Loucy (cell line): ENCODE measurements around the gene LMAN1L.

Source experiments
- H2AFZ ChIP-seq: fragments of 200-600 bp; sonication (generic); 2 replicates; pipeline ENCODE4 v1.6.0; 2016; ENCODE audit warnings: antibody characterized with exemption, mild to moderate bottlenecking, low read length, moderate library complexity
- H3F3A ChIP-seq: fragments of 200-600 bp; 2 replicates; pipeline ENCODE4 v1.6.0; 2016; ENCODE audit warnings: antibody characterized with exemption, low read depth, mild to moderate bottlenecking
- H3K27me3 ChIP-seq: fragments of 200-600 bp; sonication (generic); 2 replicates; pipeline ENCODE4 v1.6.1; 2014; ENCODE audit warnings: low read length, mild to moderate bottlenecking; ENCODE audit not compliant: insufficient read depth, poor library complexity, severe bottlenecking
- H3K36me3 ChIP-seq: fragments of 200-600 bp; sonication (generic); 2 replicates; pipeline ENCODE4 v1.6.1; 2016; ENCODE audit warnings: low read length; ENCODE audit not compliant: insufficient read depth
- H3K4me1 ChIP-seq: fragments of 200-600 bp; sonication (generic); 2 replicates; pipeline ENCODE4 v1.5.1; 2014; ENCODE audit warnings: low read length, mild to moderate bottlenecking; ENCODE audit not compliant: insufficient read depth, poor library complexity, severe bottlenecking
- H3K4me2 ChIP-seq: fragments of 200-600 bp; sonication (generic); 2 replicates; pipeline ENCODE4 v1.6.0; 2014; ENCODE audit warnings: antibody characterized with exemption, low read length, low read depth, mild to moderate bottlenecking; ENCODE audit not compliant: poor library complexity, severe bottlenecking
- H3K4me3 ChIP-seq: fragments of 200-600 bp; sonication (generic); 2 replicates; pipeline ENCODE4 v1.5.1; 2014; ENCODE audit warnings: low read length, mild to moderate bottlenecking, mixed read lengths; ENCODE audit not compliant: poor library complexity, severe bottlenecking
- H3K79me2 ChIP-seq: fragments of 200-600 bp; sonication (generic); 2 replicates; pipeline ENCODE4 v1.6.1; 2014; ENCODE audit warnings: low read length; ENCODE audit not compliant: insufficient read depth
- H3K9ac ChIP-seq: fragments of 200-600 bp; sonication (generic); 2 replicates; pipeline ENCODE4 v1.6.0; 2014; ENCODE audit warnings: mild to moderate bottlenecking, low read depth, low read length, moderate library complexity; ENCODE audit not compliant: poor library complexity, severe bottlenecking
- H3K9me2 ChIP-seq: fragments of 200-600 bp; sonication (generic); replicated peaks from 2 replicates; pipeline ENCODE4 v1.6.1; 2016; ENCODE audit warnings: low read depth, low read length, mixed read lengths
- H3K9me3 ChIP-seq: fragments of 200-600 bp; sonication (generic); 2 replicates; pipeline ENCODE4 v1.6.1; 2014; ENCODE audit warnings: mild to moderate bottlenecking, antibody characterized with exemption, low read length, low read depth; ENCODE audit not compliant: insufficient read depth
- H4K20me1 ChIP-seq: fragments of 200-600 bp; sonication (generic); 2 replicates; pipeline ENCODE4 v1.6.0; 2014; ENCODE audit warnings: antibody characterized with exemption, low read length, mild to moderate bottlenecking; ENCODE audit not compliant: insufficient read depth, poor library complexity, severe bottlenecking
- CTCF ChIP-seq: fragments of 200-600 bp; sonication (generic); conservative IDR thresholded peaks from 2 replicates; pipeline ENCODE4 v1.5.1; 2014; ENCODE audit warnings: mild to moderate bottlenecking, antibody characterized with exemption, low read length
- EZH2phosphoT487 ChIP-seq: fragments of 200-600 bp; IDR thresholded peaks from 2 replicates; pipeline ENCODE4 v1.6.1; 2018; ENCODE audit warnings: antibody characterized with exemption, mild to moderate bottlenecking, moderate library complexity, borderline replicate concordance

Gene LMAN1L

DNA sequence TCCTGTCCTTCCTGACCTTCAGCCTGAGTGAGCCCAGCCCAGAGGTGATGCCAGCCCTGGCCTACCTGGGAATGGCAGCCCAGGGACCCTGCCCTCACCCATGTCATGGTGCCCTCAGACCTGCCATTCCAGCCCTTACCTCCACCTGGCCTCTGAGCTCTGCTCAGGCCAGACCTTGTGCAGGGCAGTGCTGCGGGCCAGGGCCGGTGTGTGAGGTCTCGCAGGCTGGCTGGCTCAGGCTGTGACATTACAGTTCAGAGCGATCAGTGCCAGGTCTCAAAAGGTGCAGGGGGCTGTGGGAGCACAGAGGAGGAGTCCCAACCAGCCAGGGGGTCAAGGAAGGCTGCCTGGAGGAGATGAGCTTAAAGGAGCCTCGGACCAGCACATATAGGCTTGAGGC is 7.4 kb downstream of the LMAN1L start:
- Histone ChIP-seq H3K9ac (no peak overlapping the region), H3K4me2 (no peak overlapping the region), H3K4me3 (no peak overlapping the region), H3K9me3 (no peaks in the 10 kb centered on the region), H3K9me2 (no peaks in the 10 kb centered on the region), H2AFZ (no peak overlapping the region), H4K20me1 (no peaks in the 10 kb centered on the region), H3K27me3 (no peaks in the 10 kb centered on the region), H3K79me2 (no peaks in the 10 kb centered on the region), H3K4me1 (no peaks in the 10 kb centered on the region), H3F3A (no peaks in the 10 kb centered on the region), H3K36me3 (no peaks in the 10 kb centered on the region)
- TF ChIP-seq CTCF (no peak), EZH2phosphoT487 (no peak)

GRCh38 chr15:74821091-74821789 is 8.6 kb downstream of the LMAN1L start:
- H3K27me3 ChIP-seq: no peaks in the 10 kb centered on the region
- H3K9me3 ChIP-seq: no peaks in the 10 kb centered on the region
- no peaks in the 10 kb centered on the region for H3K79me2 ChIP-seq
- TF ChIP-seq CTCF (no peak), EZH2phosphoT487 (no peak)
- no peak overlapping the region for H2AFZ ChIP-seq
- H4K20me1 ChIP-seq: no peaks in the 10 kb centered on the region
- H3K9ac ChIP-seq: no peak overlapping the region
- H3K4me2 ChIP-seq: no peak overlapping the region
- no peaks in the 10 kb centered on the region for H3K9me2 ChIP-seq
- H3K4me1 ChIP-seq: no peaks in the 10 kb centered on the region
- no peaks in the 10 kb centered on the region for H3F3A ChIP-seq
- no peaks in the 10 kb centered on the region for H3K36me3 ChIP-seq
- no peak overlapping the region for H3K4me3 ChIP-seq

DNA sequence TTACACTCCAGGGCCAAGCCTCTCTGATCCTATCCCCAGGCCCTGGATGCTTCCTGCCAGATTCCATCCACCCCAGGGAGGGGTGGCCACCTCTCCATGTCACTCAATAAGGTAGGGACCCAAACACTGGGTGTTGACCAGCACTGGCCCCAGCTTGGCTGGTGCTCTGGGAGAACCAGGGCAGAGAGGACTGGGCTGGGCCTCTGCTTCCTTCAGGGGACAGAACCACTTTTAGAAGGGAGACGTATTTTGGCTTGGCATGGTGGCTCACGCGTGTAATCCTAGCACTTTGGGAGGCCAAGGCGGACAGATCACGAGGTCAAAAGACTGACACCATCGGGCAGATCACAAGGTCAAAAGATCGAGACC is 9.1 kb downstream of the LMAN1L start:
- no peak overlapping the region for H3K4me3 ChIP-seq
- no peaks in the 10 kb centered on the region for H3K9me2 ChIP-seq
- H2AFZ ChIP-seq: no peak overlapping the region
- H3K79me2 ChIP-seq: no peaks in the 10 kb centered on the region
- TF ChIP-seq EZH2phosphoT487 (no peak), CTCF (no peak)
- H3F3A ChIP-seq: no peaks in the 10 kb centered on the region
- no peak overlapping the region for H3K4me2 ChIP-seq
- H3K9ac ChIP-seq: no peak overlapping the region
- H3K27me3 ChIP-seq: no peaks in the 10 kb centered on the region
- no peaks in the 10 kb centered on the region for H4K20me1 ChIP-seq
- H3K36me3 ChIP-seq: no peaks in the 10 kb centered on the region
- no peaks in the 10 kb centered on the region for H3K9me3 ChIP-seq
- no peaks in the 10 kb centered on the region for H3K4me1 ChIP-seq
